LoVo (cell line): ENCODE measurements around the gene PACRG.

ENCODE experiments used
- DNase-seq: peaks from one replicate; pipeline ENCODE4 v3.0.0-alpha.2; 2016; ENCODE audit warnings: low spot score

Gene PACRG

GRCh38 chr6:163085861-163086623 lies 358.3 kb downstream of the PACRG start:
- no peak for DNase-seq

GRCh38 chr6:163086624-163086920 lies 358.8 kb downstream of the PACRG start:
- no peak for DNase-seq

GRCh38 chr6:163087981-163088380 lies 360.2 kb downstream of the PACRG start:
- DNase-seq, result no peak

- DNase-seq, result no peak
These were observed 365.1 kb downstream of the PACRG start for GRCh38 chr6:163092876-163093275.

GRCh38 chr6:163094881-163095280 lies 367.1 kb downstream of the PACRG start:
- DNase-seq, result no peak

- no peak for DNase-seq
These were observed 367.6 kb downstream of the PACRG start for GRCh38 chr6:163095401-163095800.

GRCh38 chr6:163098827-163099479 lies 371.2 kb downstream of the PACRG start:
- no peak for DNase-seq

- no peak for DNase-seq
These were observed 371.9 kb downstream of the PACRG start for GRCh38 chr6:163099621-163100171.

- DNase-seq, result no peak
These were observed 372.5 kb downstream of the PACRG start for GRCh38 chr6:163100259-163100658.

- no peak for DNase-seq
These were observed 385.7 kb downstream of the PACRG start for GRCh38 chr6:163113358-163113962.

GRCh38 chr6:163118941-163119340 lies 391.2 kb downstream of the PACRG start:
- no peak for DNase-seq

GRCh38 chr6:163120223-163120622 lies 392.4 kb downstream of the PACRG start:
- no peak for DNase-seq

- DNase-seq, result no peak
These were observed 393.5 kb downstream of the PACRG start for GRCh38 chr6:163121270-163121669.

- no peak for DNase-seq
These were observed 394.6 kb downstream of the PACRG start for GRCh38 chr6:163122365-163122764.

GRCh38 chr6:163123098-163123497 lies 395.3 kb downstream of the PACRG start:
- DNase-seq, result no peak

- DNase-seq, result no peak
These were observed 399.0 kb downstream of the PACRG start for GRCh38 chr6:163126741-163127140.

GRCh38 chr6:163127587-163127986 lies 399.8 kb downstream of the PACRG start:
- no peak for DNase-seq

- no peak for DNase-seq
These were observed 400.6 kb downstream of the PACRG start for GRCh38 chr6:163128324-163128723.

GRCh38 chr6:163132050-163132750 lies 404.4 kb downstream of the PACRG start:
- DNase-seq, result no peak

GRCh38 chr6:163133017-163133416 lies 405.2 kb downstream of the PACRG start:
- DNase-seq, result no peak

- DNase-seq, result no peak
These were observed 405.9 kb downstream of the PACRG start for GRCh38 chr6:163133691-163134090.

GRCh38 chr6:163136681-163137397 lies 409.1 kb downstream of the PACRG start:
- DNase-seq, result no peak
